ENCODE results near the gene TMEM139. TPM values are rescaled to one million over a fixed set of nuclear protein-coding genes. Genes with fewer than 3 reads are reported as not detected.

TMEM139 gene
- total RNA-seq, 1 donor: not detected

DNA sequence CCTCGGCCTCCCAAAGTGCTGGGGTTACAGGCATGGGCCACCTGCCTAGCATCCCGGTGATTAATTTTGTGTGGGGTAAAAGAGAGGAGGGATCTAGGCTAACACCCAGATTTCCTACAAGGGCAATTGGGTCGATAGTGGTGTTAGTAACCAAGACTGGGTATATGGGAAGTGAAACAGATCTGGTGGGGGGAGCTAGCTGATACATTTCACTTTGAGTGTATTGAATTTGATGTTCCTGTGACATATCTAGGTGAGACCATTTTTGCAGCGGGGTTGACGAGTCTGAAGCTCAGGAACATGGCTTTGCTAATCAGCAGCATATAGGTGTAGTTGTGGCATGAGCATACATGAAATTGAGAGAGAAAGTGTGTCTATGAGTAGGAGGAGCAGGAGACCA, 43.1 kb downstream of the TMEM139 start:
- TF ChIP-seq, protein P1, sequence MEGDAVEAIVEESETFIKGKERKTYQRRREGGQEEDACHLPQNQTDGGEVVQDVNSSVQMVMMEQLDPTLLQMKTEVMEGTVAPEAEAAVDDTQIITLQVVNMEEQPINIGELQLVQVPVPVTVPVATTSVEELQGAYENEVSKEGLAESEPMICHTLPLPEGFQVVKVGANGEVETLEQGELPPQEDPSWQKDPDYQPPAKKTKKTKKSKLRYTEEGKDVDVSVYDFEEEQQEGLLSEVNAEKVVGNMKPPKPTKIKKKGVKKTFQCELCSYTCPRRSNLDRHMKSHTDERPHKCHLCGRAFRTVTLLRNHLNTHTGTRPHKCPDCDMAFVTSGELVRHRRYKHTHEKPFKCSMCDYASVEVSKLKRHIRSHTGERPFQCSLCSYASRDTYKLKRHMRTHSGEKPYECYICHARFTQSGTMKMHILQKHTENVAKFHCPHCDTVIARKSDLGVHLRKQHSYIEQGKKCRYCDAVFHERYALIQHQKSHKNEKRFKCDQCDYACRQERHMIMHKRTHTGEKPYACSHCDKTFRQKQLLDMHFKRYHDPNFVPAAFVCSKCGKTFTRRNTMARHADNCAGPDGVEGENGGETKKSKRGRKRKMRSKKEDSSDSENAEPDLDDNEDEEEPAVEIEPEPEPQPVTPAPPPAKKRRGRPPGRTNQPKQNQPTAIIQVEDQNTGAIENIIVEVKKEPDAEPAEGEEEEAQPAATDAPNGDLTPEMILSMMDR (IDR thresholded peaks at IDR 0.05; ENCODE audit: insufficient read depth, low read length): no peak

DNA sequence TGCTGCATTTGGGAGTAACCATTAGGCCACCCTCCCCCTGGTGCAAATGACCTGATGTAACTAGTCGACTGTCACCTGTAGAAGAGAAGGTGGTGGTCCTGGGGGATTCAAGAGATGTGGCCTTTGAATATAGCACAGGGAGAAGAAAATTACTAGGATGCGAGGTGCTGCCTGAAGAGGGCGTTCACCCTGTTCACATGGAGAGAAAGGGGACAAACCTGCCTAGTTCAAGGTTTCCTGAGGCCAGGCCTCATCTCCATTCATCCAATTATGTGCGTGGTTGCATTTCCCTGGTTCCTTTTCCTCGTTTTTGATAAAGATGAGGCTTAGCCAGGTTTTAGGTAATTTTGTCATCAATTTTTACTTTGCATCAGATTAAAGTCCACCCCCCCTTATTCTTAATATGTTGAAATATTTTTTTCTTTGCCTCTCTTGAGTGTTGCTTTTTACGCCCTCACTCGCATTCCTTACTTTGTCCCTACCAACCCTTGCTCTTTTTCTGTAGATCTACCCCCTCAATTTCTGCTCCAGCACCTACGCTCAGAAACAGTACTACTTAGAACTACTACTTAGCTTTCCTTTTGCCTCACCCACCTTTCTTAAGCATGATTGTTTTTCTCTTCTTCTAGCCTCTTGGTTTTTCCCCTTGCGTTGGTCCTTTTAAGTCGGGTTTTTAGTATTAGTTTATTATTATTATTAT, 44.9 kb downstream of the TMEM139 start:
- no peak for DNase-seq (ENCODE audit: low read depth)
- TF ChIP-seq, protein P1 (IDR thresholded peaks at IDR 0.05; ENCODE audit: insufficient read depth, low read length): no peak
- no peak overlapping the region for H3K4me3 ChIP-seq (ENCODE audit: low read depth, low read length)

More for the DNA sequence above, 43.1 kb downstream of the TMEM139 start:
- no peak overlapping the region for H3K4me3 ChIP-seq (ENCODE audit: low read depth, low read length)
- no peak for DNase-seq (ENCODE audit: low read depth)

DNA sequence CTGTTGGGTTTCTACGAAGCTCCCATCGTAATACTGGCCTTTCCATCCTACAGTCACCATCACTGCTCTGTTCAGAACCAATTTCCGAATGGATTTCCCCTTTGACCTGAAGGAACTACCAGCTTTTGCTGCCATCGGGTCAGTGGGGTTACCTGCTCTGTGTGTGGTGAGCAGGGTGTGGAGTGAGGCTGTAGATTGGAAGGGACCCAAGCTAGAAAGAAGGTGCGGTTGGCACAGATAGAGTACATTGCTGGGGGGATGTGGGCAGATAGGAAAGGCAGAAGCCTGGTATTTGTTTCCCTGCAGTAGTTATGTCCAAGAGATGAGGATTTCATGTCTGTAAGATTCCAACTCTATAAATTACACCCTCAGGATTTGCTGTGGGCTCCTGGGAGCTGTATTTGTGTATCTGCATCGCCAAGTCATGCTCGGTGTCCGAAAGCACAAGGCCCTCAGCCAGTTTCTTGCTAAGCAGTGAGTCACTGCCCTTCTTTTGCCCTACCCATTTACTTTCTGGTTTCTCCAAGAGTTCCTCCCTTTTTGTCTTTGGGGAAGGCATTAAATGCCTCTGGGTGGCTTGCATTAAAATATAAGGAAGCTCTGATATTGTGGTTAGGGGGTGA, 46.5 kb downstream of the TMEM139 start:
- peak; percentile 95 for DNase-seq (ENCODE audit: low read depth)
- TF ChIP-seq, protein P1 (IDR thresholded peaks at IDR 0.05; ENCODE audit: insufficient read depth, low read length): no peak
- no peak overlapping the region for H3K4me3 ChIP-seq (ENCODE audit: low read depth, low read length)

DNA sequence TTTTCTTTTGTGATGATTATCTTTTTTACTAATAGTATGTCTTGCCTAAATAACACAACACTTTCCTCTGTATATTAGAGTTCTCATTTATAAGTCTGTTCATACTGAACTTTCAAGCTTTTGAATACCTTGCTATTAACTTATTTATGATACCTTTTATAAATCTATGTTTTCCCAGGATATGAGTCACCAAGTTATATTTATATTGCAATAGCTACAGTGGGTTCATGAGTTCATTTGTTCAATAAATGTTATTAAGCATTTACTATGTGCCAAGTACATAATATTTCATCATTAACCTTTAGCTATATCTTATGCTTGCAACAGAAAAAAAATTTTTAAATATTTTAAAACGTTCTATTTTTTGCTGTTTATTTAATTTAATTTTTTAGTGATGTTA, 49.5 kb downstream of the TMEM139 start:
- TF ChIP-seq, protein P1 (IDR thresholded peaks at IDR 0.05; ENCODE audit: insufficient read depth, low read length): no peak
- DNase-seq (ENCODE audit: low read depth): no peak
- no peak overlapping the region for H3K4me3 ChIP-seq (ENCODE audit: low read depth, low read length)

DNA sequence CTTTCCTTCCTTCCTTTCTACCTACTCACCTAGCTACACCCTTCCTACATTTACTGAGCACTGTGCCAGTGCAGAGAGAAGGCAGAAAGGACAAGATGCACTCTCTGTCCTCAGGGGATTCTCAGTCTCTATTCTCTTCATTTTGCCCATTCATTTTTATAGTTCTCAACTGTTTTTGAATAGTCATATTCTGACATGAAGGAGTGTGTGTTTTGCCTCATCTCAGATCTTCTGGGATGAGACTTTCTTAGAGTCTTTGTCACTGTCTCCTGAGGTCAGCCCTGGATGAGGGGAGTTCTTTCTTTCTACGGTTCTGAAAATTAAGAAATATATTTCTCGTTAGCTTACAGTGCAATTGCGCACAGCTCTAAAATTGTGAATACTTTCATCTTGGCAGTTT, 52.5 kb downstream of the TMEM139 start:
- TF ChIP-seq, protein P1 (IDR thresholded peaks at IDR 0.05; ENCODE audit: insufficient read depth, low read length): no peak
- H3K4me3 ChIP-seq (ENCODE audit: low read depth, low read length): no peak overlapping the region
- no peak for DNase-seq (ENCODE audit: low read depth)

Small RNAs within 50 kb of the gene (small RNA-seq; reads per million reads assigned to genes)
- gene RN7SL481P (not detected), gene RN7SL535P (not detected)

Other genes starting within 250 kb of the TMEM139 start
- gene OR6V1, start 232.6 kb upstream of the TMEM139 start, total RNA-seq (ENCODE audit: low replicate concordance): not detected in 2 replicates
- not detected in 2 replicates for gene PIP, start 152.9 kb upstream of the TMEM139 start, total RNA-seq (ENCODE audit: low replicate concordance)
- gene TAS2R39, start 101.5 kb upstream of the TMEM139 start, total RNA-seq (ENCODE audit: low replicate concordance): not detected in 2 replicates
- not detected in 2 replicates for gene TAS2R40, start 62.9 kb upstream of the TMEM139 start, total RNA-seq (ENCODE audit: low replicate concordance)
- 53.3 and 91.9 TPM in 2 replicates for gene GSTK1, start 21.5 kb upstream of the TMEM139 start, total RNA-seq (ENCODE audit: low replicate concordance)
- gene CASP2, start 3.4 kb downstream of the TMEM139 start, total RNA-seq (ENCODE audit: low replicate concordance): 18.4 and 19.8 TPM in 2 replicates
- gene CLCN1, start 31.2 kb downstream of the TMEM139 start, total RNA-seq (ENCODE audit: low replicate concordance): 0.16 TPM in 1 of 2 replicates, not detected in the other
- 3.2 and 4.0 TPM in 2 replicates for gene FAM131B, start 77.8 kb downstream of the TMEM139 start, total RNA-seq (ENCODE audit: low replicate concordance)
- gene ZYX, start 96.4 kb downstream of the TMEM139 start, total RNA-seq (ENCODE audit: low replicate concordance): 41.6 and 48.4 TPM in 2 replicates
- not detected in 2 replicates for gene EPHA1, start 123.9 kb downstream of the TMEM139 start, total RNA-seq (ENCODE audit: low replicate concordance)
- not detected in 2 replicates for gene TAS2R60, start 158.5 kb downstream of the TMEM139 start, total RNA-seq (ENCODE audit: low replicate concordance)
- gene TAS2R41, start 192.9 kb downstream of the TMEM139 start, total RNA-seq (ENCODE audit: low replicate concordance): 0.09 TPM in 1 of 2 replicates, not detected in the other

All from fibroblast of the aortic adventitia (primary cell).